SH-SY5Y (cell line): ENCODE measurements around the gene C12orf57.

ENCODE experiments used
- GATA2 ChIP-seq: IDR thresholded peaks from 2 replicates; pipeline ENCODE4 v1.6.1; 2011; ENCODE audit warnings: mild to moderate bottlenecking, low read depth, low read length
- GATA3 ChIP-seq: IDR thresholded peaks from 2 replicates; pipeline ENCODE4 v1.6.1; 2011; ENCODE audit warnings: low read depth, mild to moderate bottlenecking, low read length, moderate library complexity

C12orf57 gene

DNA sequence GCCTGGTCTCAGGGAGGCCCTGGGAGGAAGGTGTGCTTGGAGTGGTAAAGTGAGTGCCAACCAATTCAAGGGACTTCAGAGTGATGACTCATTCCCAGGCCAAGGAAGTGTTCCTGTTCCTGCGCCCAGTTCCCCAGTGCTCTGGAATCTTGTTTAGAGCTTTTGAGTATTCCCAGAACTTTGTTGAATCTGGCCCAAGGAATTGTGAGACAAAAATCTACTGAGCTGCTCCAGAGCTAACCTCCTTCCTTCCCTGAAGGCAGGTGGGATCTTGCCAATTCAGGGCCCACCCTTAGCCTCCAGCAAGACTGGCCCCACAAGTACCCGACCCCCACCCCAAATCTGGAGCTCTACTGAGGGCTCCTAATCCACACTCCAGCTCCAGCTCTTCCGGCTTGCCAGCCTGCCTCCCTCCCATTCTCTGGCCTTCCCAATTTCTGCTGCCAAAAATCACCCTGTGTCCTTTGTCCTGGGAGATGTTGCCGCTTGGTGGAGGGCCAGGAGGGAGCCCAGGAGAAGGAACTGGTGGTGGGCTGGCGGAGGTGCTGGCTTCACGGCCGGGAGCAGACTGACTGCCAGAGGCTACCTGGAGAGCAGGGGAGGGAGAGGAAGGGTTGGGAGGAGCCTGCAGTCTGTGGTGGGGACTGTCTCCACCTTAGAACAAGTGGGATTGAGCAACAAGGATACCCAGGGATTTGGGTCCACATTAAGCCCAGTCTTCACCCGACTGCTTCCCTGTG, 18.1 kb upstream of the C12orf57 start:
- no peak for TF ChIP-seq GATA2
- no peak for TF ChIP-seq GATA3

DNA sequence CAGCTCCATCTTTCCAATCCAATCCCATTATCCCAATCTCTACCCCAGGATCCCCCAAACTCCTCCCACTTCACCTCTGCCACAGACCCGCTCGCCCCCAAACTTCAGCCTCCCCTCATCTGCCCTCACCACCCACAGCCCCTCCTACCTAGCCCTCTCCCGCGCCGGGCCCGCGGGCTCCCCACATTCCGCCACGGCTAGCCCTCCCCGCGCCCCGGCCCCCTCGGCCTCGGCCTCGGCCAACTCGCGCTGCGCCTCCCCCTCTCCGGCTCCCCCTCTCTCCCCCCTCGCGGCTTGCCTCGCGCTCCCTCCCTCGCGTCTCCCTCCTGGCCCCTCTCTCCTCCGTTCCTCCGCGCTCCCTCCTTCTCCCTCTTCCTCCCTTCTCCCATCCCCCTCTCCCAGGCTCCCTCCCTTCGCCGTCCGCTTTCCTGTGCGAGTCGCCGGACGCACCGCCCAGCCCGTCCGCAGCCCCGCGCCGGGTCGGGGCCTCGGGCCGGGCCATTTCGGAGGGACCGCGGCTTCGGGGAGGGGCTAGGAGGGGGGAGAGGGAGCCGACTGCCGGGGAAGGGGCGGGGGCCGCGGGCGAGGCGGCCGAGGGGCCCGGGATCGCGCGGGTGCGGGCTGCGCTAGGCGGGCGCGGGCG, 16.3 kb upstream of the C12orf57 start, which contains the start of gene ATN1:
ATN1 (plus strand) TSS at position 581 of the 643 bp plus-strand sequence. CDS start 6,043 bp downstream, outside the sequence.
- TF ChIP-seq GATA3: no peak
- TF ChIP-seq GATA2: no peak

DNA sequence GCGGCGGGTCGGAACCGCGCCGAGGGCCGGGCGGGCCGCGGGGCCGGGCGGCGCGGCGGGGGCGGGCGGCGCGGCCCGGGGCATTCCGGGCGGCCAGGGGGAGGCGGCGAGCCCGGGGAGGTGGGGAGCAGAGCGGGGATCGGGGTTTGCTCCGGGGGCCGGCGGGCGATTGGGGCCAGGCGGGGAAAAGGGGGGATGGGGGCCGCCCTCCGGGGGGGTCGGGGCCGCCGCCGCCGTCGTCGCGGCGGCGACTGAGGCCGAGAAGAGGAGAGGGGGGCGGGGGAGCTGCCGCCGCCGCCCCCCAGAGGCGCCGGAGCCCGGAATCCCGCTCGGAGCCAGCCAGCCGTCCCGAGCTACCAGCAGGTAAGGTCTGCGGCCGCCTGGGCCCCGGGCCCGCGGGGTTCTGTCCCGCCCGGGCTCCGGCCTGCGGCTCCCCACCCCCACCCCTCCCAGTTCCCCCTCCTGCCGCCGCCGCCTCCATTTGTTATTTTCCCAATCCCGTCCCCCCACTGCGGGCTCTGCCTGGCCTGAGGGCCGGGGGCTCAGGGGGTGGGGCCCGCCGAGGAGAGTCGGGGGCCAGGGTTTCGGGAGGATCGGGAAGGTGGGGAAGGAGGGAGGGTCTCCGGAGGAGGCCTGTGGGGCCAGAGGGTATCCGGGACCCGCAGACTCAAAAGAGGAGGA, 15.7 kb upstream of the C12orf57 start:
- TF ChIP-seq GATA3 (no peak), GATA2 (no peak)

DNA sequence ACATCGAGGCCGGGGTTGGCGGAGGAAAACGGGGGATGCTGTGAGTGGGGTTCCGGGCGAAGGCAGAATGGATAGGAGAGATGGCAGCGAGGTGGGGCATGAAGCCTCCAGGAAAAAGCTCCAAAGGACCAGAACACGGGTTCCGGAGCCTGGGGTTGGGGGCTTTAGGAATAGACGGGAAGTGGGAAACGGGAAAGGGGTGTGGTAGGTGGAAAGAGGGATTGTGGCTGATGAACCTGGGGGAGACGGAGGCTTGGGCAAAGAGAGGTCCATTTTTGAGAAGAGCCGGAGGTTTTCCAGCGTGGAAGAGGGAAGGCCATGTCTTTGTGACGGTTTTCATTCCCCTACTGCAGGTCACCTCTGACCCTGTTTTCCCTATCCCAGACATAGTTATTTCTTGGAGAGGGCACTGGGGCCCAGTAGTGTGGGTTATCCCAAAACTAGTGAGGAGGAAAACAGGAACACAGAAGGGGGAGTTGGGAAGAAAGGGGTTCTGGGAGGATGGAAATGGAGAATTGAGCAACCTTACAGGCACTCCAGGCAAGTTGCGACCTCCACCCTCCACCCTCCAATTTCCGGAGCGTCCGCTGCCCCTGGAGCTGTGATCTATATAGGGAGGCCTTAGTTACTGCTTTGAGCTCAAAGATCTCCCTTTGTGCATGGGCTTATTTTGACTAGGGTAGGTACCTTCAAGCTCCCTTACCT, 15.0 kb upstream of the C12orf57 start:
- TF ChIP-seq GATA2 (no peak), GATA3 (no peak)

DNA sequence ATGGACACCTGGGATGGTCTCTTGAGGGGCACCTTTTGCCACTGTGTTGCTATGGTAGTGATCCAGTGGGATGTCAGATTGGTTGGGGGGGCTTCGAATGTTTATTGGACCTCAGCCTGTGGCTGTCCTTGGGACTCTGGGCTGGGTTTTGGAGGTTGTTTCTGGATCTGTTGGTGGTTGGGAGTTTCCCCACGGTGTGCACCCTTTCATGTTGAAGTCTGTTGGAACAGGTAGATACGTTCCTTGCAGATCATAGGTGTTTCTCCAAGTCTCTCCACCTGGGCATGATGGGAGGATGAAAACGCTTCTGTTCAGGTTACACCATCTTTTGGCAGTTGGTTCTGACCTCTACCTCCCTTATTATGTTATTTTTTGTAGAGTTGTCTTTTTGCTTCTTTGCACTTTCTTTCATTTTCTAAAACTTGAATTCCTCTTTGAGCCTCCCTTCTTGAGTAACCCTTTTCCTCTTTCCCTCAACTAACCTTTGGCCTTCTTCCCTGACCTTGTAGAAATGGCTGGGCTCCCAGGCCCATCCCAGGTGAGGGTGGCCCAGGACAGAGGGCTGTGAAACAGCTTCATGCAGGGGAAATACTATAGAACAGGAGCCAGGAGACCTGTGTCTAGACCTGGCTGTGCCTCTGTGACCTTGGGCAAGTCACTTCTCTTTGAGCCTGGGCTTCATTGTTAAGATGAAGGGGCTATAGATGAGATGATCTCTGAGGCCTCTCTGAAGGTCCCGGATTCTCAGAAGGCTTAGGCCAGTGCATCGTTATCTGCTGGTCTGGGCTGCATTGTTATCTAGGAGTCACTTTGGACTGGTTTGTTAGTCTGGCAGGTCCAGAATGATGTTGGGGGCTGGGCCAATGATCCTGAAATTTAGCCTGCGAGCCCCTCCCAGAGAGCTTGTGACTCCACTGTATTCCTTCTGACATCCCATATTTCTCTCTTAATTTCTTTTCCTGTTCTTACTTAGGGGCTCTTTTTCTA, 14.1 kb upstream of the C12orf57 start:
- no peak for TF ChIP-seq GATA2
- TF ChIP-seq GATA3: no peak

DNA sequence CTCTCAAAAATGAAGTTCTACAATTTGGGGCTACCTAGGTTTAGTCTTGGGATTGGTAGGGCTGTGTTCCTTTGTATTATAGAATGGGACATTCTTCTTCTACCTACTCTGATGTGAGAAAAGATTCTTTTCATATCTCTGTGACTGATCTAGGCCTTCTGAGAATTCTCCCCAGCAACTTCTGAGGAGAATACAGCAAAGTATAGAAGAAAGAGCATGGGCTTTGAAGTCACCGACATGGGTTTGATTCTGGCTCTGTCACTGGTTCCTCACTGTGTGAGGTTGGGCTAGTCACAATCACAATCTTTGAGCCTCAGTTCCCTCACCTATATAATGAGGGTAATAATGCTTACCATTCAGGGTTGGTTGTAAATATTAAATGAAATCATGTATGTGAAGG, 11.1 kb upstream of the C12orf57 start:
- no peak for TF ChIP-seq GATA3
- TF ChIP-seq GATA2: no peak

DNA sequence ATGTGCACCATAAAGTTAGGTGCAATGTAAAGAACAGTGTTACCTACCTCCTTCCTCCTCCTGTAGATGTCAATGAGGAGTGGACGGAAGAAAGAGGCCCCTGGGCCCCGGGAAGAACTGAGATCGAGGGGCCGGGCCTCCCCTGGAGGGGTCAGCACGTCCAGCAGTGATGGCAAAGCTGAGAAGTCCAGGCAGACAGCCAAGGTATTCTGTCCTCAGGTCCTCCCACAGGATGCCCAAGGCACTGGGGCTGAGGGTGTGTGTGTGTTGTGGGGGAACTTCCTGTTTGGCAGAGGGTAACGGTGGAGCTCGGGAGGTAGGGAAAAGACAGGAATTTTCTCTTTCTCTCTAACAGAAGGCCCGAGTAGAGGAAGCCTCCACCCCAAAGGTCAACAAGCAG, 9.7 kb upstream of the C12orf57 start:
- no peak for TF ChIP-seq GATA3
- TF ChIP-seq GATA2: no peak

DNA sequence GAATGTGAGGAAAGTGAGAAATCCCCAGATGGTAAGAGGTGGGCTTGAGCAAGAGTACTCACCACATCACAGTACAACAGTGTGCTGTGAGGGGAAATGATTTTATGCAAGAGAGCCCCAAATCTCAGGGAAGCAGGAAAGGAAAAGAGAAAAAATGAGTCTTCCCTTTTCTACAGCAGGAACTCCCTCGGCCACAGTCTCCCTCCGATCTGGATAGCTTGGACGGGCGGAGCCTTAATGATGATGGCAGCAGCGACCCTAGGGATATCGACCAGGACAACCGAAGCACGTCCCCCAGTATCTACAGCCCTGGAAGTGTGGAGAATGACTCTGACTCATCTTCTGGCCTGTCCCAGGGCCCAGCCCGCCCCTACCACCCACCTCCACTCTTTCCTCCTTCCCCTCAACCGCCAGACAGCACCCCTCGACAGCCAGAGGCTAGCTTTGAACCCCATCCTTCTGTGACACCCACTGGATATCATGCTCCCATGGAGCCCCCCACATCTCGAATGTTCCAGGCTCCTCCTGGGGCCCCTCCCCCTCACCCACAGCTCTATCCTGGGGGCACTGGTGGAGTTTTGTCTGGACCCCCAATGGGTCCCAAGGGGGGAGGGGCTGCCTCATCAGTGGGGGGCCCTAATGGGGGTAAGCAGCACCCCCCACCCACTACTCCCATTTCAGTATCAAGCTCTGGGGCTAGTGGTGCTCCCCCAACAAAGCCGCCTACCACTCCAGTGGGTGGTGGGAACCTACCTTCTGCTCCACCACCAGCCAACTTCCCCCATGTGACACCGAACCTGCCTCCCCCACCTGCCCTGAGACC, 8.2 kb upstream of the C12orf57 start:
- TF ChIP-seq GATA3: no peak
- no peak for TF ChIP-seq GATA2

DNA sequence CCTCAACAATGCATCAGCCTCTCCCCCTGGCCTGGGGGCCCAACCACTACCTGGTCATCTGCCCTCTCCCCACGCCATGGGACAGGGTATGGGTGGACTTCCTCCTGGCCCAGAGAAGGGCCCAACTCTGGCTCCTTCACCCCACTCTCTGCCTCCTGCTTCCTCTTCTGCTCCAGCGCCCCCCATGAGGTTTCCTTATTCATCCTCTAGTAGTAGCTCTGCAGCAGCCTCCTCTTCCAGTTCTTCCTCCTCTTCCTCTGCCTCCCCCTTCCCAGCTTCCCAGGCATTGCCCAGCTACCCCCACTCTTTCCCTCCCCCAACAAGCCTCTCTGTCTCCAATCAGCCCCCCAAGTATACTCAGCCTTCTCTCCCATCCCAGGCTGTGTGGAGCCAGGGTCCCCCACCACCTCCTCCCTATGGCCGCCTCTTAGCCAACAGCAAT, 7.6 kb upstream of the C12orf57 start:
- TF ChIP-seq GATA2: no peak
- TF ChIP-seq GATA3: no peak

DNA sequence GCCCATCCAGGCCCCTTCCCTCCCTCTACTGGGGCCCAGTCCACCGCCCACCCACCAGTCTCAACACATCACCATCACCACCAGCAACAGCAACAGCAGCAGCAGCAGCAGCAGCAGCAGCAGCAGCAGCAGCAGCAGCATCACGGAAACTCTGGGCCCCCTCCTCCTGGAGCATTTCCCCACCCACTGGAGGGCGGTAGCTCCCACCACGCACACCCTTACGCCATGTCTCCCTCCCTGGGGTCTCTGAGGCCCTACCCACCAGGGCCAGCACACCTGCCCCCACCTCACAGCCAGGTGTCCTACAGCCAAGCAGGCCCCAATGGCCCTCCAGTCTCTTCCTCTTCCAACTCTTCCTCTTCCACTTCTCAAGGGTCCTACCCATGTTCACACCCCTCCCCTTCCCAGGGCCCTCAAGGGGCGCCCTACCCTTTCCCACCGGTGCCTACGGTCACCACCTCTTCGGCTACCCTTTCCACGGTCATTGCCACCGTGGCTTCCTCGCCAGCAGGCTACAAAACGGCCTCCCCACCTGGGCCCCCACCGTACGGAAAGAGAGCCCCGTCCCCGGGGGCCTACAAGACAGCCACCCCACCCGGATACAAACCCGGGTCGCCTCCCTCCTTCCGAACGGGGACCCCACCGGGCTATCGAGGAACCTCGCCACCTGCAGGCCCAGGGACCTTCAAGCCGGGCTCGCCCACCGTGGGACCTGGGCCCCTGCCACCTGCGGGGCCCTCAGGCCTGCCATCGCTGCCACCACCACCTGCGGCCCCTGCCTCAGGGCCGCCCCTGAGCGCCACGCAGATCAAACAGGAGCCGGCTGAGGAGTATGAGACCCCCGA, 7.0 kb upstream of the C12orf57 start:
- no peak for TF ChIP-seq GATA2
- no peak for TF ChIP-seq GATA3

DNA sequence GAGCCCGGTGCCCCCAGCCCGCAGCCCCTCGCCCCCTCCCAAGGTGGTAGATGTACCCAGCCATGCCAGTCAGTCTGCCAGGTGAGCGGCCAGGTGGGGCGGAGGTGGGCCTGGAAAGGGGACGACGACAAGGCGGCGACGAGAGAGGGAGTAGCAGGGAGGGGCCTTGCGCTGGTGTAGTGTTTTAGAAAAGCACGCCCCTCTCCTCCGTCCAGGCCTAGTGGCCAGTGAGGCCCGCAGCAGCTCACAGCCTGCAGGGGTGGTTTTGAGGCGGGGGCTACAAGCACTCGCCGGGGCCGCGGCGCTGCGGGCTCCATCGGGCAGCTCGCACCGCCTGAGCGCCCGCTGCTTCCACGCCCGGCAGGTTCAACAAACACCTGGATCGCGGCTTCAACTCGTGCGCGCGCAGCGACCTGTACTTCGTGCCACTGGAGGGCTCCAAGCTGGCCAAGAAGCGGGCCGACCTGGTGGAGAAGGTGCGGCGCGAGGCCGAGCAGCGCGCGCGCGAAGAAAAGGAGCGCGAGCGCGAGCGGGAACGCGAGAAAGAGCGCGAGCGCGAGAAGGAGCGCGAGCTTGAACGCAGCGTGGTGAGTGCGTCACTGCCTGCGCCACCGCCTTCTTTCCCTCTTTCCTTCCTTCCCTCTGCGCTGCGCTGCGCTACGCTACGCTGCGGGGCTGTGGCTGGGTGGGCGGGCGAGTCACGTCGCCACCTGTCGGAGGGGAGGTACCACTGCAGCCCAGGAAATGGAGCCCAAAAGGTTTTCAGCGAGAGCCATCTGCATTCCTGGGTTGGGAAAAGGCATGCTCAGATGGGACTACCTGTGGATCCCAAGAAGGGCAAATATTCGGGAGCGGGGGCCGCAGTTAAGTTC, 6.1 kb upstream of the C12orf57 start:
- no peak for TF ChIP-seq GATA3
- TF ChIP-seq GATA2: no peak
